ENCODE measurements around the gene KCNQ1OT1.
"Not testable (repeated sequence)": the region's sequence is repeated elsewhere in the genome, so short reads cannot be mapped to it uniquely, and the experiment has no call there.

Gene KCNQ1OT1

GRCh38 chr11:2641623-2642022 lies 58.2 kb downstream of the KCNQ1OT1 start:
- no peak overlapping the region for H3K4me2 ChIP-seq (ENCODE audit: low read length, poor library complexity, severe bottlenecking)
- H3K4me3 ChIP-seq (ENCODE audit: insufficient read depth in 1 of 2, low read depth in 1 of 2, low read length in 2 of 2): no peak overlapping the region
- H3K14ac ChIP-seq (ENCODE audit: low read length in 2 of 2): no peak overlapping the region
- H2AFZ ChIP-seq (ENCODE audit: low read depth, low read length): no peak overlapping the region
- H2BK120ac ChIP-seq (ENCODE audit: low read depth, low read length): no peak overlapping the region
- no peaks in the 10 kb centered on the region for H3K27me3 ChIP-seq (ENCODE audit: control insufficient read depth in 1 of 2, insufficient read depth in 1 of 2, low read length in 2 of 2)
- WGBS: 100% methylated on average over 1 of the region's 1 CpG
- no peak overlapping the region for H2BK5ac ChIP-seq (ENCODE audit: low read depth, low read length, poor library complexity, severe bottlenecking)
- no peak overlapping the region for H3K23ac ChIP-seq (ENCODE audit: low read length in 2 of 2)
- H3K4ac ChIP-seq (ENCODE audit: low read depth in 1 of 2, low read length in 2 of 2): no peak overlapping the region
- H3K4me1 ChIP-seq (ENCODE audit: control insufficient read depth, insufficient read depth, low read depth, low read length): no peaks in the 10 kb centered on the region
- H3K9me3 ChIP-seq (ENCODE audit: control insufficient read depth, low read length): peaks cover 72% of the 10 kb centered on the region
- no peak overlapping the region for H4K91ac ChIP-seq (ENCODE audit: low read length)
- H2AK5ac ChIP-seq (ENCODE audit: low read length, severe bottlenecking): no peak overlapping the region
- H3K27ac ChIP-seq (ENCODE audit: low read length, poor library complexity, severe bottlenecking): no peak overlapping the region
- H3K9ac ChIP-seq (ENCODE audit: low read length): no peak overlapping the region
- H4K8ac ChIP-seq (ENCODE audit: low read length): no peak overlapping the region
- H3K18ac ChIP-seq (ENCODE audit: low read depth in 1 of 2, low read length in 2 of 2): no peak overlapping the region
- no peak for DNase-seq
- no peak overlapping the region for H2BK15ac ChIP-seq (ENCODE audit: low read depth, poor library complexity, severe bottlenecking)
- H3K36me3 ChIP-seq (ENCODE audit: control insufficient read depth in 1 of 2, insufficient read depth in 2 of 2, low read depth in 1 of 2, low read length in 2 of 2): peaks cover 0 to 3% of the 10 kb centered on the region in 2 experiments
- no peaks in the 10 kb centered on the region for H3K79me1 ChIP-seq (replicated peaks; ENCODE audit: low read length, poor library complexity, severe bottlenecking)
- H2BK12ac ChIP-seq (ENCODE audit: low read length in 2 of 2): no peak overlapping the region

- Histone ChIP-seq H3K9me3 (ENCODE audit: control insufficient read depth, low read length) (peaks cover 54% of the 10 kb centered on the region), H3K4me3 (ENCODE audit: insufficient read depth in 1 of 2, low read depth in 1 of 2, low read length in 2 of 2) (peak overlapping the region in 1 of 2 experiments; percentile 29)
- not testable (repeated sequence) for H3K27ac ChIP-seq (ENCODE audit: low read length, poor library complexity, severe bottlenecking); H3K18ac ChIP-seq (ENCODE audit: low read depth in 1 of 2, low read length in 2 of 2); H3K27me3 ChIP-seq (ENCODE audit: control insufficient read depth in 1 of 2, insufficient read depth in 1 of 2, low read length in 2 of 2); H2AK5ac ChIP-seq (ENCODE audit: low read length, severe bottlenecking); H3K4me2 ChIP-seq (ENCODE audit: low read length, poor library complexity, severe bottlenecking); H3K9ac ChIP-seq (ENCODE audit: low read length); H3K4ac ChIP-seq (ENCODE audit: low read depth in 1 of 2, low read length in 2 of 2); H2BK120ac ChIP-seq (ENCODE audit: low read depth, low read length); H3K23ac ChIP-seq (ENCODE audit: low read length in 2 of 2); H3K36me3 ChIP-seq (ENCODE audit: control insufficient read depth in 1 of 2, insufficient read depth in 2 of 2, low read depth in 1 of 2, low read length in 2 of 2); H3K4me1 ChIP-seq (ENCODE audit: control insufficient read depth, insufficient read depth, low read depth, low read length); H2BK15ac ChIP-seq (ENCODE audit: low read depth, poor library complexity, severe bottlenecking); H4K91ac ChIP-seq (ENCODE audit: low read length); DNase-seq; H3K14ac ChIP-seq (ENCODE audit: low read length in 2 of 2); H2BK5ac ChIP-seq (ENCODE audit: low read depth, low read length, poor library complexity, severe bottlenecking); H4K8ac ChIP-seq (ENCODE audit: low read length); H2AFZ ChIP-seq (ENCODE audit: low read depth, low read length); H3K79me1 ChIP-seq (replicated peaks; ENCODE audit: low read length, poor library complexity, severe bottlenecking); H2BK12ac ChIP-seq (ENCODE audit: low read length in 2 of 2)
- WGBS: 94% methylated on average over 12 of the region's 13 CpGs
These were observed 60.0 kb downstream of the KCNQ1OT1 start for GRCh38 chr11:2639763-2640162.

- H3K14ac ChIP-seq (ENCODE audit: low read length in 2 of 2): no peak overlapping the region
- H3K9me3 ChIP-seq (ENCODE audit: control insufficient read depth, low read length): peaks cover 76% of the 10 kb centered on the region
- H3K4me3 ChIP-seq (ENCODE audit: insufficient read depth in 1 of 2, low read depth in 1 of 2, low read length in 2 of 2): peak overlapping the region in 1 of 2 experiments; percentile 39
- no peak overlapping the region for H2AK5ac ChIP-seq (ENCODE audit: low read length, severe bottlenecking)
- no peak overlapping the region for H2AFZ ChIP-seq (ENCODE audit: low read depth, low read length)
- DNase-seq: no peak
- no peak overlapping the region for H3K23ac ChIP-seq (ENCODE audit: low read length in 2 of 2)
- no peaks in the 10 kb centered on the region for H3K4me1 ChIP-seq (ENCODE audit: control insufficient read depth, insufficient read depth, low read depth, low read length)
- no peak overlapping the region for H2BK5ac ChIP-seq (ENCODE audit: low read depth, low read length, poor library complexity, severe bottlenecking)
- no peak overlapping the region for H3K4ac ChIP-seq (ENCODE audit: low read depth in 1 of 2, low read length in 2 of 2)
- no peak overlapping the region for H3K9ac ChIP-seq (ENCODE audit: low read length)
- H3K36me3 ChIP-seq (ENCODE audit: control insufficient read depth in 1 of 2, insufficient read depth in 2 of 2, low read depth in 1 of 2, low read length in 2 of 2): no peaks in the 10 kb centered on the region
- WGBS: 73% methylated on average over 1 of the region's 1 CpG
- H3K79me1 ChIP-seq (replicated peaks; ENCODE audit: low read length, poor library complexity, severe bottlenecking): no peaks in the 10 kb centered on the region
- H4K91ac ChIP-seq (ENCODE audit: low read length): no peak overlapping the region
- no peaks in the 10 kb centered on the region for H3K27me3 ChIP-seq (ENCODE audit: control insufficient read depth in 1 of 2, insufficient read depth in 1 of 2, low read length in 2 of 2)
- H2BK120ac ChIP-seq (ENCODE audit: low read depth, low read length): no peak overlapping the region
- H3K18ac ChIP-seq (ENCODE audit: low read depth in 1 of 2, low read length in 2 of 2): no peak overlapping the region
- H3K27ac ChIP-seq (ENCODE audit: low read length, poor library complexity, severe bottlenecking): no peak overlapping the region
- no peak overlapping the region for H2BK15ac ChIP-seq (ENCODE audit: low read depth, poor library complexity, severe bottlenecking)
- H4K8ac ChIP-seq (ENCODE audit: low read length): no peak overlapping the region
- H3K4me2 ChIP-seq (ENCODE audit: low read length, poor library complexity, severe bottlenecking): no peak overlapping the region
- no peak overlapping the region for H2BK12ac ChIP-seq (ENCODE audit: low read length in 2 of 2)
These were observed 68.6 kb downstream of the KCNQ1OT1 start for GRCh38 chr11:2631161-2631560.

- H2AK5ac ChIP-seq (ENCODE audit: low read length, severe bottlenecking): no peak overlapping the region
- no peak overlapping the region for H2BK120ac ChIP-seq (ENCODE audit: low read depth, low read length)
- no peak overlapping the region for H3K9ac ChIP-seq (ENCODE audit: low read length)
- H4K91ac ChIP-seq (ENCODE audit: low read length): no peak overlapping the region
- no peaks in the 10 kb centered on the region for H3K4me1 ChIP-seq (ENCODE audit: control insufficient read depth, insufficient read depth, low read depth, low read length)
- no peak overlapping the region for H3K4me2 ChIP-seq (ENCODE audit: low read length, poor library complexity, severe bottlenecking)
- H3K23ac ChIP-seq (ENCODE audit: low read length in 2 of 2): no peak overlapping the region
- no peak overlapping the region for H4K8ac ChIP-seq (ENCODE audit: low read length)
- H3K27me3 ChIP-seq (ENCODE audit: control insufficient read depth in 1 of 2, insufficient read depth in 1 of 2, low read length in 2 of 2): no peaks in the 10 kb centered on the region
- WGBS: no CpG with 5 or more reads among the region's 1 CpG
- no peak overlapping the region for H3K27ac ChIP-seq (ENCODE audit: low read length, poor library complexity, severe bottlenecking)
- no peak overlapping the region for H2BK5ac ChIP-seq (ENCODE audit: low read depth, low read length, poor library complexity, severe bottlenecking)
- DNase-seq: no peak
- H2BK15ac ChIP-seq (ENCODE audit: low read depth, poor library complexity, severe bottlenecking): no peak overlapping the region
- no peak overlapping the region for H2BK12ac ChIP-seq (ENCODE audit: low read length in 2 of 2)
- no peak overlapping the region for H3K14ac ChIP-seq (ENCODE audit: low read length in 2 of 2)
- H3K79me1 ChIP-seq (replicated peaks; ENCODE audit: low read length, poor library complexity, severe bottlenecking): no peaks in the 10 kb centered on the region
- no peak overlapping the region for H3K4me3 ChIP-seq (ENCODE audit: insufficient read depth in 1 of 2, low read depth in 1 of 2, low read length in 2 of 2)
- no peaks in the 10 kb centered on the region for H3K36me3 ChIP-seq (ENCODE audit: control insufficient read depth in 1 of 2, insufficient read depth in 2 of 2, low read depth in 1 of 2, low read length in 2 of 2)
- no peak overlapping the region for H3K18ac ChIP-seq (ENCODE audit: low read depth in 1 of 2, low read length in 2 of 2)
- H3K9me3 ChIP-seq (ENCODE audit: control insufficient read depth, low read length): peaks cover 81% of the 10 kb centered on the region
- H3K4ac ChIP-seq (ENCODE audit: low read depth in 1 of 2, low read length in 2 of 2): no peak overlapping the region
- no peak overlapping the region for H2AFZ ChIP-seq (ENCODE audit: low read depth, low read length)
These were observed 69.1 kb downstream of the KCNQ1OT1 start for GRCh38 chr11:2630679-2631078.

Measured in mesenchymal stem cell (in vitro differentiated cells and primary cell).